Esophagus squamous epithelium (tissue), 4 donors: ENCODE measurements around the gene TRH.

Source experiments
- POLR2A ChIP-seq, 4 donors: fragments of 450-650 bp; IDR thresholded peaks; one replicate each; pipeline ENCODE4 v1.6.1; 2017; ENCODE audit warnings: antibody characterized with exemption in 4 of 4, mild to moderate bottlenecking in 4 of 4, moderate library complexity in 3 of 4
- TF ChIP-seq, protein P1 (sequence below), 6 experiments: fragments of 450-650 bp in 4 of 6; fragments of 200-600 bp in 2 of 6; sonication (generic) in 2 of 6; IDR thresholded peaks; one replicate each; pipeline ENCODE4 v1.5.1; 2016 to 2019; ENCODE audit warnings: antibody characterized with exemption in 6 of 6, mild to moderate bottlenecking in 4 of 6, moderate library complexity in 4 of 6

- TF ChIP-seq, protein P1, sequence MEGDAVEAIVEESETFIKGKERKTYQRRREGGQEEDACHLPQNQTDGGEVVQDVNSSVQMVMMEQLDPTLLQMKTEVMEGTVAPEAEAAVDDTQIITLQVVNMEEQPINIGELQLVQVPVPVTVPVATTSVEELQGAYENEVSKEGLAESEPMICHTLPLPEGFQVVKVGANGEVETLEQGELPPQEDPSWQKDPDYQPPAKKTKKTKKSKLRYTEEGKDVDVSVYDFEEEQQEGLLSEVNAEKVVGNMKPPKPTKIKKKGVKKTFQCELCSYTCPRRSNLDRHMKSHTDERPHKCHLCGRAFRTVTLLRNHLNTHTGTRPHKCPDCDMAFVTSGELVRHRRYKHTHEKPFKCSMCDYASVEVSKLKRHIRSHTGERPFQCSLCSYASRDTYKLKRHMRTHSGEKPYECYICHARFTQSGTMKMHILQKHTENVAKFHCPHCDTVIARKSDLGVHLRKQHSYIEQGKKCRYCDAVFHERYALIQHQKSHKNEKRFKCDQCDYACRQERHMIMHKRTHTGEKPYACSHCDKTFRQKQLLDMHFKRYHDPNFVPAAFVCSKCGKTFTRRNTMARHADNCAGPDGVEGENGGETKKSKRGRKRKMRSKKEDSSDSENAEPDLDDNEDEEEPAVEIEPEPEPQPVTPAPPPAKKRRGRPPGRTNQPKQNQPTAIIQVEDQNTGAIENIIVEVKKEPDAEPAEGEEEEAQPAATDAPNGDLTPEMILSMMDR (IDR thresholded peaks at IDR 0.05): no peak
- no peak for TF ChIP-seq POLR2A (IDR thresholded peaks at IDR 0.05)
Observed at GRCh38 chr3:129966876-129967275, 7.6 kb upstream of the TRH start.
